K562 (cell line): ENCODE measurements around the gene MAP2K3. TPM values are rescaled to one million over a fixed set of nuclear protein-coding genes. Genes with fewer than 3 reads are reported as not detected.

ENCODE experiments used
- ATAC-seq: fragments of 200-7000 bp; cut with Tn5 transposase; 3 replicates; pipeline ENCODE4 v1.9.1; 2020; ENCODE audit warnings: moderate library complexity
- BruUV-seq: library from RNA; stranded (reverse); fragments of 400-500 nt; replicated peaks from 2 replicates; lab custom pipeline; 2021; lab: Mats Ljungman, UMichigan
- CTCF ChIA-PET: fragments of 300-600 bp; formaldehyde crosslinking; extraction: SDS; loops from one replicate; lab custom pipeline; 2021; ENCODE audit warnings: low intra/inter-chr PET ratio; lab: Yijun Ruan, JAX
- POLR2A ChIA-PET: fragments of 300-600, 350-650 bp; sonication (Branson Sonifier 250); formaldehyde crosslinking; extraction: SDS; loops from one replicate; lab custom pipeline; 2021; ENCODE audit warnings: antibody characterized with exemption, inconsistent platforms; lab: Yijun Ruan, JAX
- DNase-seq, 4 experiments: peaks; one replicate each; pipeline versions ENCODE4 v3.0.0 to v3.0.0-alpha.2; 2011 to 2018; ENCODE audit warnings: low spot score in 3 of 4, mixed read lengths in 3 of 4; ENCODE audit errors: extremely low read depth in 1 of 4
- FAIRE-seq: peaks from 2 replicates; lab custom pipeline; 2011; peaks lifted over from hg19 to GRCh38; lab: Jason Lieb, UNC
- H2AFZ ChIP-seq: 2 replicates; pipeline ENCODE4 v1.6.0; 2011; ENCODE audit warnings: low read depth, low read length, control low read depth, inconsistent platforms
- H3K27ac ChIP-seq: fragments of 200-600 bp; 3 replicates; pipeline ENCODE4 v1.8.0; 2011; ENCODE audit warnings: low read depth, mild to moderate bottlenecking, control low read depth, inconsistent platforms, low read length, moderate library complexity, mixed read lengths; ENCODE audit errors: extremely low read depth
- H3K27me3 ChIP-seq, 2 experiments: fragments of 300-600 bp in 1 of 2; 2 replicates in 1 of 2; 3 replicates in 1 of 2; pipeline versions ENCODE4 v1.6.0 to v1.8.0; 2011; ENCODE audit warnings: inconsistent platforms in 2 of 2, low read length in 2 of 2, mild to moderate bottlenecking in 1 of 2, mixed read lengths in 1 of 2, moderate library complexity in 1 of 2; ENCODE audit not compliant: control insufficient read depth in 2 of 2, insufficient read depth in 2 of 2
- H3K36me3 ChIP-seq: fragments of 300-600 bp; 3 replicates; pipeline ENCODE4 v1.8.0; 2011; ENCODE audit warnings: mild to moderate bottlenecking, low read length, inconsistent platforms; ENCODE audit not compliant: control insufficient read depth, insufficient read depth
- H3K4me1 ChIP-seq, 2 experiments: fragments of 200-600 bp in 1 of 2; replicated peaks in 1 of 2; 2 replicates in 1 of 2; 3 replicates in 1 of 2; pipeline versions ENCODE4 v1.5.1 to v1.8.0; 2011; ENCODE audit warnings: inconsistent platforms in 2 of 2, low read length in 2 of 2, mild to moderate bottlenecking in 1 of 2, mixed read lengths in 1 of 2, moderate library complexity in 1 of 2; ENCODE audit not compliant: control insufficient read depth in 2 of 2, insufficient read depth in 2 of 2
- H3K4me2 ChIP-seq: 2 replicates; pipeline ENCODE4 v1.6.1; 2011; ENCODE audit warnings: low read length, control low read depth, inconsistent platforms, mixed read lengths; ENCODE audit not compliant: insufficient read depth
- H3K4me3 ChIP-seq: fragments of 200-600 bp; sonication (generic), shearing (Covaris generic); 2 replicates; pipeline ENCODE4 v1.5.1; 2016; ENCODE audit warnings: control low read depth, inconsistent platforms
- H3K79me2 ChIP-seq: fragments of 200-600 bp; 3 replicates; pipeline ENCODE4 v1.8.0; 2011; ENCODE audit warnings: low read length, inconsistent platforms; ENCODE audit not compliant: control insufficient read depth, insufficient read depth
- H3K9ac ChIP-seq, 2 experiments: 2 replicates each; pipeline versions ENCODE4 v1.6.0 to v1.6.1; 2011; ENCODE audit warnings: low read depth in 2 of 2, low read length in 2 of 2, control low read depth in 1 of 2, inconsistent platforms in 1 of 2, mild to moderate bottlenecking in 1 of 2, mixed read lengths in 1 of 2; ENCODE audit not compliant: insufficient read depth in 1 of 2
- H3K9me1 ChIP-seq: one replicate; pipeline ENCODE4 v1.6.0; 2011; ENCODE audit warnings: inconsistent platforms, mild to moderate bottlenecking, low read length, moderate library complexity; ENCODE audit not compliant: control insufficient read depth, insufficient read depth
- H3K9me3 ChIP-seq: replicated peaks from 2 replicates; pipeline ENCODE4 v1.5.1; 2011; ENCODE audit warnings: low read depth, low read length, inconsistent platforms; ENCODE audit not compliant: control insufficient read depth, insufficient read depth
- H4K20me1 ChIP-seq: replicated peaks from 2 replicates; pipeline ENCODE4 v1.6.1; 2011; ENCODE audit warnings: low read length, inconsistent platforms, mixed read lengths; ENCODE audit not compliant: control insufficient read depth, insufficient read depth
- DLX4 ChIP-seq: fragments of 250-450 bp; sonication (Bioruptor Pico); IDR thresholded peaks from 2 replicates; pipeline ENCODE4 v1.6.1; 2021; ENCODE audit warnings: mild to moderate bottlenecking
- HMG20B ChIP-seq: fragments of 250-450 bp; sonication (Bioruptor Pico); IDR thresholded peaks from 2 replicates; pipeline ENCODE4 v1.5.0; 2021; ENCODE audit warnings: mild to moderate bottlenecking
- HNRNPH1 ChIP-seq: fragments of 200-400 bp; formaldehyde crosslinking; optimal IDR thresholded peaks from 2 replicates; pipeline ENCODE3; 2017; ENCODE audit warnings: low read depth, mild to moderate bottlenecking, low read length, moderate library complexity
- NONO ChIP-seq, 2 experiments: fragments of 200-400 bp in 1 of 2; fragments of 450-650 bp in 1 of 2; formaldehyde crosslinking in 1 of 2; IDR thresholded peaks; 2 replicates each; pipeline ENCODE4 v1.6.1; 2017; ENCODE audit warnings: low read depth in 2 of 2, mild to moderate bottlenecking in 2 of 2, moderate library complexity in 2 of 2, low read length in 1 of 2
- SIX5 ChIP-seq, 2 experiments: IDR thresholded peaks; 2 replicates each; pipeline ENCODE4 v1.6.1; 2011; ENCODE audit warnings: low read length in 2 of 2, borderline replicate concordance in 1 of 2, low read depth in 1 of 2, mild to moderate bottlenecking in 1 of 2, moderate library complexity in 1 of 2; ENCODE audit not compliant: insufficient read depth in 1 of 2
- ZBTB7A ChIP-seq: IDR thresholded peaks from 2 replicates; pipeline ENCODE4 v1.6.1; 2011; ENCODE audit warnings: low read depth, mild to moderate bottlenecking, low read length, moderate library complexity, borderline replicate concordance; ENCODE audit not compliant: control insufficient read depth
- ZNF398 ChIP-seq: fragments of 250-450 bp; sonication (Bioruptor Pico); IDR thresholded peaks from 2 replicates; pipeline ENCODE4 v1.8.0; 2021; ENCODE audit warnings: moderate library complexity, mild to moderate bottlenecking, inconsistent platforms
- ZNF431 ChIP-seq: sonication (generic); formaldehyde crosslinking; IDR thresholded peaks from 2 replicates; pipeline ENCODE4 v1.8.0; 2022; ENCODE audit warnings: mild to moderate bottlenecking, missing genetic modification reagents
- ZNF584 ChIP-seq: fragments of 200-800 bp; sonication (Bioruptor generic); IDR thresholded peaks from 2 replicates; pipeline ENCODE4 v1.6.1; 2016; ENCODE audit warnings: low read depth, mild to moderate bottlenecking, missing genetic modification characterization, missing compliant biosample characterization
- ZNF778 ChIP-seq: fragments of 450-650 bp; formaldehyde crosslinking; IDR thresholded peaks from 2 replicates; pipeline ENCODE4 v1.4.0; 2020; ENCODE audit warnings: mild to moderate bottlenecking, moderate library complexity
- WGBS: fragments of 100-300 bp; shearing (Covaris generic); methylation state at CpG from one replicate; pipeline ENCODE4 v1.1.6; 2016; ENCODE audit warnings: low coverage, mixed read lengths; ENCODE audit not compliant: insufficient coverage; ENCODE audit errors: missing lambda C conversion rate; 5-methylcytosine and 5-hydroxymethylcytosine counted together
- in situ Hi-C: fragments of 300-500 bp; cut with MboI; formaldehyde crosslinking; loops from 4 replicates; pipeline ENCODE4 v1.15.0; 2018; ENCODE audit warnings: inconsistent platforms, mixed read lengths
- intact Hi-C: fragments of 100-400 bp; cut with micrococcal nuclease; formaldehyde crosslinking; loops from 2 replicates; pipeline ENCODE4 v1.14.2; 2022
- polyA plus RNA-seq, 8 experiments: library from polyadenylated mRNA; depleted of rRNA in 4 of 8; stranded (reverse) in 5 of 8; unstranded in 3 of 8; fragments of >200 nt; fragmentation: Nextera tagmentation in 2 of 8; fragmentation: Illumina TruSeq in 1 of 8; extraction: Ambion mirVana in 2 of 8; extraction: Trizol in 1 of 8; gene quantifications; 2 replicates each; pipeline versions ENCODE4 v1.2.1 to v1.2.3, GENCODE V29; 2011 to 2014; ENCODE audit warnings: inconsistent platforms in 1 of 8, missing spikeins in 1 of 8
- total RNA-seq, 7 experiments: library from RNA; depleted of rRNA in 6 of 7; stranded (reverse); fragments of >200 nt in 6 of 7; fragmentation: Illumina TruSeq in 2 of 7; extraction: Trizol in 2 of 7; gene quantifications; 2 replicates each; pipeline versions ENCODE4 v1.2.1 to v1.2.3, GENCODE V29; 2011 to 2021; ENCODE audit warnings: low replicate concordance in 1 of 7
- TF ChIP-seq, protein P1 (sequence below): fragments of 250-450 bp; sonication (Bioruptor Pico); IDR thresholded peaks from 2 replicates; pipeline ENCODE4 v1.9.0; 2021; ENCODE audit warnings: mild to moderate bottlenecking, inconsistent platforms

The MAP2K3 gene
- total and polyA plus RNA-seq, 9 of the 15 experiments (the other 6 are each of a cell fraction or from before 2014, with no cell fraction given), result 0.18 to 14.8 (median 3.5) TPM

- TF ChIP-seq, protein P1, sequence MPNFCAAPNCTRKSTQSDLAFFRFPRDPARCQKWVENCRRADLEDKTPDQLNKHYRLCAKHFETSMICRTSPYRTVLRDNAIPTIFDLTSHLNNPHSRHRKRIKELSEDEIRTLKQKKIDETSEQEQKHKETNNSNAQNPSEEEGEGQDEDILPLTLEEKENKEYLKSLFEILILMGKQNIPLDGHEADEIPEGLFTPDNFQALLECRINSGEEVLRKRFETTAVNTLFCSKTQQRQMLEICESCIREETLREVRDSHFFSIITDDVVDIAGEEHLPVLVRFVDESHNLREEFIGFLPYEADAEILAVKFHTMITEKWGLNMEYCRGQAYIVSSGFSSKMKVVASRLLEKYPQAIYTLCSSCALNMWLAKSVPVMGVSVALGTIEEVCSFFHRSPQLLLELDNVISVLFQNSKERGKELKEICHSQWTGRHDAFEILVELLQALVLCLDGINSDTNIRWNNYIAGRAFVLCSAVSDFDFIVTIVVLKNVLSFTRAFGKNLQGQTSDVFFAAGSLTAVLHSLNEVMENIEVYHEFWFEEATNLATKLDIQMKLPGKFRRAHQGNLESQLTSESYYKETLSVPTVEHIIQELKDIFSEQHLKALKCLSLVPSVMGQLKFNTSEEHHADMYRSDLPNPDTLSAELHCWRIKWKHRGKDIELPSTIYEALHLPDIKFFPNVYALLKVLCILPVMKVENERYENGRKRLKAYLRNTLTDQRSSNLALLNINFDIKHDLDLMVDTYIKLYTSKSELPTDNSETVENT (CRISPR knock-in tag), result no peak
- no peak for TF ChIP-seq HNRNPH1
- TF ChIP-seq, all 486 proteins: peak for 0
Observed at GRCh38 chr17:21249920-21250703, 34.4 kb upstream of the MAP2K3 start (continued).

- Histone ChIP-seq H3K4me2 (no peak overlapping the region), H3K9ac (0 out of 4 replicates have a peak overlapping the region, but pooled peaks of 1 of the 2 experiments have one; percentile 43), H2AFZ (no peak overlapping the region), H3K4me1 (peaks cover 6 to 18% of the 10 kb centered on the region in 2 experiments; a peak in 4 of 5 replicates), H3K9me1 (no peaks in the 10 kb centered on the region), H3K4me3 (no peak overlapping the region), H3K9me3 (no peaks in the 10 kb centered on the region), H3K27me3 (no peaks in the 10 kb centered on the region), H3K27ac (no peak overlapping the region), H4K20me1 (peaks cover 10% of the 10 kb centered on the region), H3K36me3 (no peaks in the 10 kb centered on the region)
- ChIA-PET POLR2A (interaction anchor here (0.6 kb wide), 1 partner anchor 11 kb away, joined by 4 read pairs; no protein-coding TSS in a partner anchor), CTCF (no interaction called here)
- intact Hi-C loops (no loop called here), in situ Hi-C loops (no loop called here)
- WGBS, result 40% methylated on average over 2 of the region's 4 CpGs
- no peak for ATAC-seq
- TF ChIP-seq ZNF778, result no peak
- no peak for TF ChIP-seq DLX4
- no peak for TF ChIP-seq NONO (IDR thresholded peaks at IDR 0.05; ENCODE audit: low read depth in 2 of 2, low read length in 1 of 2)
- TF ChIP-seq ZBTB7A, result no peak
- no peak for TF ChIP-seq HMG20B (CRISPR knock-in tag)
- no peak for TF ChIP-seq ZNF584 (CRISPR knock-in tag)
- no peak for TF ChIP-seq ZNF431 (CRISPR knock-in tag)
- TF ChIP-seq SIX5 (IDR thresholded peaks at IDR 0.05; ENCODE audit: borderline replicate concordance in 1 of 2, insufficient read depth in 1 of 2, low read depth in 1 of 2, low read length in 2 of 2), result no peak
- no peak for TF ChIP-seq ZNF398 (CRISPR knock-in tag)
- TF ChIP-seq, all 486 proteins: peak for 0
- FAIRE-seq, result no peak
- no peaks in the 10 kb centered on the region for H3K79me2 ChIP-seq
- no peak for DNase-seq
- no TSS peak for BruUV-seq
Observed at GRCh38 chr17:21250854-21251253, 33.7 kb upstream of the MAP2K3 start.
